ENCODE results near the gene GID8.
"Not testable (repeated sequence)": the region's sequence is repeated elsewhere in the genome, so short reads cannot be mapped to it uniquely, and the experiment has no call there.

GID8 gene

GRCh38 chr20:62959998-62960436 lies 22.1 kb downstream of the GID8 start:
- DNase-seq = no peak

DNA sequence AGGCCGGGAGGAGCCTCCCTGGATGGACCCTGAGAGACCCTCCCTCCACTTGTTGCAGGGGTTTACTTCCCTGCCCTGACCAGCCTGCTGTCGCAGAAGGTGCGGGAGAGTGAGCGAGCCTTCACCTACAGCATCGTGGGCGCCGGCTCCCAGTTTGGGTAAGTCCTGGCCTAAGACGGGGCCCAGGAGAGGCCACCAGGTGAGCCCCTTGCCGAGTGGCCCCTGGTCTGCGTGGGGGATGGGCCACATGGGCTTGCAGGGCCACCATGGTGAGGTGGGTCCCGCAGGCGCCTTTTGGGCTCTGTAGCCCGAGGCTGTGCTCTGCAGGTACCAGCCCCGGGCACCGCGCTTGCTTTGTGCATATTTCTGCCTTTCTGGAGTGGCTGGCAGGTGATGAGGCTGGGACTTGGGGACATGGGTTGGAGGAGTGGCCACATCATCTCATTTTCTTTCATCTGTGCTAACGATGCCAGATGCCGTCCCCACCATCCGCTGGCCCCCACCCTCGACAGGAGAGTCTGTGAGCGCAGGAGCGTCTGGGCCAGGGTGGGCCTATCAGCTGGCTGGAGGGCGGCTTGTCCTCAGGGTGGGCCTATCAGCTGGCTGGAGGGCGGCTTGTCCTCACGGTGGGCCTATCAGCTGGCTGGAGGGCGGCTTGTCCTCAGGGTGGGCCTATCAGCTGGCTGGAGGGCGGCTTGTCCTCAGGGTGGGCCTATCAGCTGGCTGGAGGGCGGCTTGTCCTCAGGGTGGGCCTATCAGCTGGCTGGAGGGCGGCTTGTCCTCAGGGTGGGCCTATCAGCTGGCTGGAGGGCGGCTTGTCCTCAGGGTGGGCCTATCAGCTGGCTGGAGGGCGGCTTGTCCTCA lies 22.7 kb downstream of the GID8 start:
- DNase-seq = not testable (repeated sequence)

GRCh38 chr20:62961310-62961783 lies 23.4 kb downstream of the GID8 start:
- no peak for DNase-seq

- no peak for DNase-seq
These were observed 23.9 kb downstream of the GID8 start for GRCh38 chr20:62961799-62962198.

GRCh38 chr20:62962221-62962879 lies 24.4 kb downstream of the GID8 start:
- no peak for DNase-seq

DNA sequence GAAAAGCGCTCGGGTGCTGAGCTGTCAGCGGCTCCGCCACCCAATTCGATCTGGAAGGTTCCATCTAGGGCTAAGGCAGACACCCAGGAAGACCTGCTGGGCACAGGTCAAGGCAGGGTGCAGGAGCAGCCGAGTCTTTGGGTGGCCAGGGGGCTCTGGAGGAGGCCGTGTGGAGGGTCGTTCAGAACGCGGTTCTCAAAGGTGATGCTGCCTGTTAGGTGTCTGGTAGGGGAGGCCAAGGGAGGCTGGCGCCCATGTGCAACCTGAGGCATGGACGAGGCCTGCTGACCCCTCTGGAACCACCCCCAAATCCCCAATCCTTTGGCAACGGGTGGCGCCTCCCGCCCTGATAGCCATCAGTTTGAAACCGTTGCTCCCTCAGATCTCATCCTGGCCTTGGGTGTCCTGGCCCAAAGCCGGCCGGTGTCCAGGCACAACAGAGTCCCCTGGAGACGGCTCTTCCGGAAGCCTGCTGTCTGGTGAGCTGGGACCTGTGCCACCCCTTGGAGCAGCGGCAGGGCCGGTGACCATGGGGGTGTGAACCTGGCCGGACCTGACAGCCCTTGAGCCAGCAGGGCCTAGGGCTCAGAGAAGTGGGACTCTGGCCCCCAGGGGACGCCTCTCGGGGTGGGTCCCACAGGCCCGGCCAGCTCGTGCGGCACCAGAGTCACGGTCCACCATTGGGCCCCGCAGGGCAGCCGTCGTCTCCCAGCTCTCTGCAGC lies 25.1 kb downstream of the GID8 start:
- DNase-seq = no peak

GRCh38 chr20:62963614-62964397 lies 25.9 kb downstream of the GID8 start:
- no peak for DNase-seq

DNA sequence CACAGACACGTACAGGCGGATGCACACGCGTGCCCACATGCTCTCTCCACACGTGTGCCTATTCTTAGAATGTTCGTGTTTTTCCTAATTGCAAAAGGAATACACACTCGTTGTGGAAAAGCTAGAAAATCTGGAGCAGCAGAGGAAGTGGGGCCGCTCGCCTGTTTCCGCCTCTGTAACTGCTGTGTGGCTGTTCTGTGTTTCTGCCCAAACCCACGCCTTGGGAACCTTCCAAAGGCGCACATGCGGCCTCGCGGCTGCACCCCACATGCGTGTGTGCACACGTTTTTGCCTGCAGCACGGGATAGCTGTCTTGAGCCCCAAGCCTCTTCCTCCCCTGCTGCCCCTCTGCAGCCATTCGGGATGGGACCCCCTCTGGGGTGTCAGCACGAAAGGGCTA lies 26.8 kb downstream of the GID8 start:
- DNase-seq = no peak

DNA sequence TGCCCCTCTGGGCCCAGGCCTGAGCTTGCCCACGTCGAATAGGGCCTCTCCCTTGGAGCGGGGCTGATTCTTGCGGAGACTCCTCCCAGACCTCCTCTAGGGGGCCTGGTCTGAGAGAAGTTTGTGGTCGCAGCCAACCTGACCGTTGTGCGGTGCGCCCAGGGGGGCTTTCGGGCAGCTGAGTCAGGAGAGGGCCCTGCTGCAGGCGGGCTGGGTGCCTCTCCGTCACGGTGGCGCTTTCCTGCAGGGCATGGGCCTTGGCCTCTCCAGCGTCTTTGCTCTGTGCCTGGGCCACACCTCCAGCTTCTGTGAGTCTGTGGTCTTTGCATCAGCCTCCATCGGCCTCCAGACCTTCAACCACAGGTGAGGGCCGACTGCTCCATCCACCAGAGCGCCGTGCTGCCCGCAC lies 27.4 kb downstream of the GID8 start:
- DNase-seq = no peak

DNA sequence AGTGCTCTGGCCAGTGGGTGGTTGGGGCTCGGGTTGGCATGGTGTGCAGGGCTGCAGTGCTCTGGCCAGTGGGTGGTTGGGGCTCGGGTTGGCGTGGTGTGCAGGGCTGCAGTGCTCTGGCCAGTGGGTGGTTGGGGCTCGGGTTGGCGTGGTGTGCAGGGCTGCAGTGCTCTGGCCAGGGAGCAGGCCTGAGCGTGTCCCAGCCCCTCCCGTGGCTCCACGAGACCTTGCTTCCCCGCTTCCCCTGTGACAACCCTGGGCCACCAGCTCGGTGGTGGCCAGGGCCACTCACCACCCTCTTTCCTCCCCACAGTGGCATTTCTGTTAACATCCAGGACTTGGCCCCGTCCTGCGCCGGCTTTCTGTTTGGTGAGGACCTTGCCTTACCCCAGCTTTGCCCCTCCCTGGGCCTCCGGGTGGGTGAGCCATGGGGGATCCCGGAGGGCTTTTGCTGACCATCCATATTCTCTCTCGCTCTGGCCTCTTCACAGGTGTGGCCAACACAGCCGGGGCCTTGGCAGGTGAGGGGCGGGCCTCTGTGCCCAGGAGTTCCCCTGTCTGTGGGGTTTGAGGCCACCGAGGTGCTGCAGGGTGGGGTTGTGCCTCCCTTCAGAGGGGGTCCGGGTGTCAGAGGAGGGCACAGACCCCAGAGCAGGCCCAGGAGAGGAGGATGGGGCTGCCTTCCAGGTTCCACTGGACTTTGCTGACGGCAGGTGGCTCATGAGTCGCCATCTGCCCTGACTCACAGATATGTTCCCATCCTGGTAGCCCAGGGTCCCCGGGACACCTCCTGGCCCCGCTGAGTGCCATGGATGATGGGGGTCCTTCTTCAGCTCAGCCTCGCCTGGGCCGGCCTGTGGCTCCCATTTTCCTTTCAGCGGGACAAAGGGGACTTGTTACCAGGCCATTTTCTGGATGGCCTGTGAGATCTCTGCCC lies 28.5 kb downstream of the GID8 start:
- DNase-seq = no peak

DNA sequence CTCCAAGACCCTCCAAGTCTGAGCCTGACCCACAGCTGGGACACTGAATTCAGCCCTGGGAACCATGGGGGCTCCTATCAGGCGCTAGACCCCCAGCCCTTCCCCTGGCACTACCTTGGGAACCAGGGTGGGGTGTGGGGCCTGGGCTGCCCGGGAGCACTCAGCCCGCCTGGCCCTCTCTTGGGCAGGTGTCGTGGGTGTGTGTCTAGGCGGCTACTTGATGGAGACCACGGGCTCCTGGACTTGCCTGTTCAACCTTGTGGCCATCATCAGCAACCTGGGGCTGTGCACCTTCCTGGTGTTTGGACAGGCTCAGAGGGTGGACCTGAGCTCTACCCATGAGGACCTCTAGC lies 29.2 kb downstream of the GID8 start:
- DNase-seq = no peak

DNA sequence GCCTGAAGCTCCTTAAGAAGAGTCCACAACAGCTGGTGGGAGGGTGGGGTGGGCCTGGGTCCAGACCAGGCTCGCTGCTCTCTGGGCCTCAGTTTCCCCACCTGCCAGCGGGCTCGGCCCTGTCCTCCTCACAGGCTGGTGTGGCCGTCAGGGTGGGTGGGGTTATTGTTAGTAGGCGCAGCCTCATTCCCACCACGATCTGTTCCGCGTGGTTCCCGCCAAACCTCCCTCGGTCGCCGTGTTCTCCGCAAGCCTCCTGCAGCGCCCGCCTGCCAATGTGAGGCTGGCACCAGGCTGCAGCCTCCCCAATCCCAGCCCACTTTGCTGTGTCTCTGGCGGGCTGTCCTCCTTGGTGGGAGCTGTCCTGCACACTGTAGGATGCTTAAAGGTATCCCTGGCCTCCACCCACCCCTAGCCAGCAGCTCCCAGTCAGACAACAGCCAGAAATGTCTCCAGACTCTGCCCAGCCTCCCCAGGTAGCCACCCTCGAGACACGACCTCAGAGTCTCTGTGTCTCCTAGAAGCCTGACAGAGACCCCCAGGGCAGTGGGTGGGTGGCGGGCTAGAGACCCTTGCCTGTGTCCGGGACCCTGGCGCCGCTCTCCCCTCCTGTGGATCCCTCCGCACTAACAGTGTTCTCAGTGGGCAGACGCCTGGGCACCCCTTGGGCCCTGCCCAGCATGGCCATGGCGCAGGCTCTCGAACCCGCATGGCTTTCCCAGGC lies 29.8 kb downstream of the GID8 start:
- no peak for DNase-seq

DNA sequence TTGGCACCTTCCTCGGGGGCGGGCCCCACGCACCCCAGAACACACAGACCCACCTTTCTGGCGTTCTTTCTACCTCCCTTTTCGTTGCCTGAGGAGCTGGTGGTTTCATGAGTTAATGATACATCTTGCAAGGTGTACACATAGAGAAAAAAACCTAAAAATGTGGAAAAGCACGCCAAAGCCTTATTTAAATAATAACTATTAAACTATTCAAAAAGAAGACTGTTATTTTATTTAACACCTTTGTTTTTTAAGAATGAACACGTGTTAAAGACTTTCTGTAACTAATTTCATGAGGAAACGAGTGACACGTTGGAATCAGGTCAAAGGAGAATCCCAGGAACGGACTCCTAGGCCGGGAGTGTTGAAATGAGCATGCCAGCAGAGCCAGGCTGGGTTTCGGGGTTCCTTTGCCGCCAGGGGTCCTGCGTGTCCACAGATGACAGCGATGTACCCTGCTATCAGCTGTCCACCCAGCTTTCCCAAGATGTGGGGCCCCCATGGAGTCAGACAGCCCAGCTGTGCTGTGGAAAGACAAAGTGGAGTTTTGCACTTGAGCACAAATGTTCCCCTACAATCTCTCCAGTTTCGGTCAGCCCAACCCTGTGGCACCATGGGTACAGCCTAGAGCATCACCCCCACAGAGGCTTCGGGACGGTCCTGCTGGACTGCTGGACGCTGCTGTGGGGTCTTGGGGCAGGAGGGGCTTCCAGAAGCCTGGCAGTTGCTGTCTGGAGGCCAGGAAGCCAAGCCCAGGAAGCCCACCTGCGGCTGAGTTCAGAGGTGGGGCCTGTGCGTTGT lies 30.6 kb downstream of the GID8 start:
- no peak for DNase-seq

DNA sequence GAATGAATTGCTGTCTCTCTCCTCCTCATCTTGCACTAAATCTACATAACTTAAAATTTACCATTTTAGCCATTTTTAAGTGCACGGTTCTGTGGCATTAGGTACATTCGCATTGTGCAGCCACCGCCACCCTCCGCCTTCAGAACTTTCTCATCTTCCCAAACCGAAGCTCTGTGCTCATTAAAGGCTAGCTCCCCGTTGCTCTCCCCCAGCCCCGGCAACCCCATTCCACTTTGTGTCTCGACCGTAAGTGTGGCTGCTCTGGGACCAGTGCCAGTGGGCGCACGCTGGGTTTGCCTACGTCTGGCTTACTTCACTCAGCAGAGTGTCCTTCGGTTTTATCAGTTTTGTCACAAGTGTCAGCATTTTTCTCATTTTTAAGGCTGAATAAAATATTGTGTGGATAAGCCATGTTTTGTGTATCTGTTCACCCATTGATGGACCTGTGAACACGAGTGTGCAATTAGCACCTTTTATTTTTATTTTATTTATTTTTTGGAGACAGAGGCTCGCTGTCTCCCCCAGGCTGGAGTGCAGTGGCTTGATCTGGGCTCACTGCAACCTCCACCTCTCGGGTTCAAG lies 31.3 kb downstream of the GID8 start:
- DNase-seq = no peak

DNA sequence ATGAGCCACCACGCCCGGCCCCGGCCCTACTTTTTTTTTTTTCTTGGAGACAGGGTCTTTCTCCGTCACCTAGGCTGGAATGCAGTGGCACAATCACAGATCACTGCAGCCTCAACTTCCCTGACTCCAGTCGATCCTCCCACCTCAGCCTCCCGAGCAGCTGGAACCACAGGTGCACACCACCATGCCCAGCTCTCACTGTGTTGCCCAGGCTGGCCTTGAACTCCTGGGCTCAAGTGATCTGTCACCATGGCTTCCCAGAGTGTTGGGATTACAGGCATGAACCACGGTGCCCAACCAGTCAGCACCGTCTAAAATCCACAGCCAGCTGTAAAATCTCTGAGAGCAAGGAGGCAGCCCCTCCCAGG lies 32.0 kb downstream of the GID8 start:
- no peak for DNase-seq

GRCh38 chr20:62970307-62971210 lies 32.6 kb downstream of the GID8 start:
- DNase-seq = no peak

DNA sequence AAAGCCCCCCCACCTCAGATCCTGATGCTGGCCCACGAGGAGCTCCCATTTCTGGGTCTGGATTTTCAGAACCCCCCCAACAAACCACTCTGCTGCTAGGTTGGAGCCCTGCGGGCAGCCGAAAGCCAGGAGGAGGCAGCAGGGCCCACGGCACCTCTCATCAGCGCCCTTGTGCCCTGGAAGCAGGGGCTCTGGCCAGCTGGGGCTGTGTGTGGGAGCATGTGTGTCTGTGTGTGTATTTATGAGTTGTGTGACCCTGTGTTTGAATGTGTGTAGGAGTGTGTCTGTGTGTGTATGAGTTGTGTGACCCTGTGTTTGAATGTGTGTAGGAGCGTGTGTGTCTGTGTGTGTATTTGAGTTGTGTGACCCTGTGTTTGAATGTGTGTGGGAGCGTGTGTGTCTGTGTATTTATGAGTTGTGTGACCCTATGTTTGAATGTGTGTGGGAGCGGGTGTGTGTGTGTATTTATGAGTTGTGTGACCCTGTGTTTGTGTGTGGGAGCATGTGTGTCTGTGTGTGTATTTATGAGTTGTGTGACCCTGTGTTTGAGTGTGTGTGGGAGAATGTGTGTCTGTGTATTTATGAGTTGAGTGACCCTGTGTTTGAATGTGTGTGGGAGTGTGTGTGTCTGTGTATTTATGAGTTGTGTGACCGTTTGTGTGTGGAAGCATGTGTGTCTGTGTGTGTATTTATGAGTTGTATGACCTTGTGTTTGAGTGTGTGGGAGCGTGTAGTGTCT lies 33.4 kb downstream of the GID8 start:
- DNase-seq = no peak
